HG02642 (cell line): ENCODE measurements around the gene EFNA2.
"Not testable (repeated sequence)": the region's sequence is repeated elsewhere in the genome, so short reads cannot be mapped to it uniquely, and the experiment has no call there.

Experiments used
- ATAC-seq: cut with Tn5 transposase; IDR thresholded peaks from one replicate; pipeline ENCODE4 v1.9.1; 2021; ENCODE audit warnings: mild to moderate bottlenecking; ENCODE audit not compliant: unreplicated experiment, poor library complexity

The EFNA2 gene

GRCh38 chr19:1312767-1313694 lies 27.4 kb downstream of the EFNA2 start:
- ATAC-seq: no peak

- ATAC-seq: no peak
Observed at GRCh38 chr19:1313695-1314613, 28.3 kb downstream of the EFNA2 start.

DNA sequence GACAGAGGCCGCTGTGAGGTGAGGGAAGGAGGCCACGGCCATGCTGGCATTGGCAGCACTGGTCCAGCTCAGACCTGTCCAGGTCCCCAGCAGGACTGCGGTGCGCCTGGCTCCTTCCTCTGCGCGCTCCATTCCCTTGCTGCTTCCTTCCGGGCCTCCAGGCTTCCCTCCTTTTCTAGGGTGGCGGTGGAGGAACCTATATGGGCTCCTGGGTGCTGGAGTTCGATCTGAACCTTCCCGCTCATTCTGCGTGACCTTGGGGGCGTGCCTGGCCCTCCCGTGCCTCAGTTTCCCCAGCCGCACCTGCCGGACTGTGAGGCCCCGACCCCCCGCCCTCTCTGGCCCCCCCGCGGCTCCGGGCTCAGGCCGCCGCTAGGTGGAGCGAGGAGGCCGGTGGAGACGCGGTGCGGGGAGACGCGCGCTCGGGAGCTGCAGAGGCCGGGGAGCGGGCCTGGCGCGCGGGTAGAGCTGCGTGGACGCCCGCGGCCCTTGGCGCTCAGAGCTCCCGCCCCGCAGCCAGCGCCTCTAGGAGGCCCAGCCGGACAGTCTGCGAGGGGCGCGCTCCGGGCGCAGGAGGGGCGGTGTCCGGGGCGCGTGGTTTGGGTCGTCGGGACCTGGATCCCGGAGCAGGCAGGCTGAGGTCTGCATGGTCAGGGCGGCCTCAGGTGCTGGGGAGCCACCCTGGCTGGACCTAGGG lies 29.9 kb downstream of the EFNA2 start:
- no peak for ATAC-seq

GRCh38 chr19:1316466-1316865 lies 30.8 kb downstream of the EFNA2 start:
- no peak for ATAC-seq

DNA sequence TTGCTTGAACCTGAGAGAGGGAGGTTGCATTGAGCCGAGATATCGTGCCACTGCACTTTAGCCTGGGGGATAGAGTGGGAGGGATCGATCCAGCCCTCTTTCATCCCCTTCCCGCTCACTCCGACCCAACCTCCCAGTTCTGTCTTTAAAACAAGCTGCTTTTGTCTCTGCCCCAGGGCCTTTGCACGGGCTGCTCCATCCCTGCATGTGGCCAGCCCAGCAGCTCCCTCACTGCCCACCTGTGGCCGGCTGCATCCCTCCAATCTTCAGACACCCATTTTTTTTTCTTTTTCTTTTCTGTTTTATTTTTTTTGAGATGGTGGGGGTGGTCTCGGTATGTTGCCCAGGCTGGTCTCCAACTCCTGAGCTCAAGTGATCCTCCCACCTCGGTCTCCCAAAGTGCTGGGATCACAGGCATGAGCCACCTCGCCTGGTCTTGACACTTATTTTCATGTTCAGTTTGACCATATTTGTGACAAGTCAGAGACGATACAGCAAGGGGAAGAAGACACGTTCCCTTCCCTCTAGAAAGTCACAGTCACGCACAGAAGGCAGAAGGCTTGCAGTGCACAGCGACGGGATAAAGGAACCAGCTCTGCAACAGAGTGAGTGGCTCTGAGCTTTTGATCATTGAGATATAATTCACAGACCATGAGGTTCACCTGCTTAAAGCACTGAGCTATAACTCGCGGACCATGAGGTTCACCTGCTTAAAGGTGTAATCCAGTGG lies 31.8 kb downstream of the EFNA2 start:
- no peak for ATAC-seq

DNA sequence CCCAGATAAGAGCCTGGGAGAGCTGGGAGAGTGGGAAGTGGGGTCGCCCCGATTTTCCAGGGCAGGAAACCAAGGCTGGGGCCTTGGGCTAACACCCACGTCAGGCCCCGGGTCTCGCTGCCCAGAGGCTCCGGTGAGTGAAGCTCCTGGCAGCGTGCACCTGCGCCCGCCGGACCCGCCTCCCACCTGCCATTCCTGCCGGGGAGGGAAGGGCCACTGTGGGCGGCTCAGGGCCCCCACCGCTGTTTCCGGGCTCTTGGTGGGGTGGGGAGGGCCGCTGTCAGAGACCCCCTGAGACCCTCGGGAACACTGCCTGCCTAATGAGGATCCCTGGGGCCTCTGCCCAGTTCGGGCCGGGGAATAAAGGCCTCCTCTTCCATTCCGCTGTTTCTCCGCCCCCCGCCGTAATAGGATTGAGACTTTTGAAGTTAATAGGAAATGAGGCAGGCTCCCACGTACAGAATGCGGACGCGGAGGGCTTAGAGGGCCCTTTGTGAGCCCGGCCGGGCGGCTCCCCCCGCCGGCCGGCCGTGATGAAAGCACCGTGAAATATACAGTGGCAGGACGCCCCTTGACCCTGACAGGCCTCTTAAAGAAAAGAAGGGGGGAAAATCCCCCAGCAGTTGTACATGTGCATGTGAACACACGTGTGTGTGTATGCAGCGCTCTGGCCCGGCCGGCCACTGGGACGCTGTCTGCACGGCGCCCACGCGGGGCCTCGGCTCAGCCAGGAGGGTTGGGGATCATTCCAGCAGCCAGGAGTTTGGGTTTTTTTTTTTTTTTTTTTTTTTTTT lies 33.2 kb downstream of the EFNA2 start:
- ATAC-seq: no peak

DNA sequence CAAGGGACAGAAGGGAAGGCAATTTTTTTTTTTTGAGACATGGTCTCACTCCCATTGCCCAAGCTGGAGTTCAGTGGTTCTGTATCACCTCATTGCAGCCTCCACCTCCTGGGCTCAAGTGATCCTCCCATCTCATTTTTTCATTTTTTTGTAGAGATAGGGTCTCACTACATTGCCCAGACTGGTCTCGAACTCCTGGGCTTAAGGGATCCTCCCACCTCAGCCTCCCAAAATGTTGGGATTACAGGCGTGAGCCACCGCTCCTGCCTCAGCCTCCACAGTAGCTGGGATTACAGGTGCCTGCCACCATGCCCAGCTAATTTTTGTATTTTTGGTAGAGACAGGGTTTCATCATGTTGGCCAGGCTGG lies 34.6 kb downstream of the EFNA2 start:
- ATAC-seq: not testable (repeated sequence)

GRCh38 chr19:1321539-1321938 lies 35.9 kb downstream of the EFNA2 start:
- ATAC-seq: no peak

DNA sequence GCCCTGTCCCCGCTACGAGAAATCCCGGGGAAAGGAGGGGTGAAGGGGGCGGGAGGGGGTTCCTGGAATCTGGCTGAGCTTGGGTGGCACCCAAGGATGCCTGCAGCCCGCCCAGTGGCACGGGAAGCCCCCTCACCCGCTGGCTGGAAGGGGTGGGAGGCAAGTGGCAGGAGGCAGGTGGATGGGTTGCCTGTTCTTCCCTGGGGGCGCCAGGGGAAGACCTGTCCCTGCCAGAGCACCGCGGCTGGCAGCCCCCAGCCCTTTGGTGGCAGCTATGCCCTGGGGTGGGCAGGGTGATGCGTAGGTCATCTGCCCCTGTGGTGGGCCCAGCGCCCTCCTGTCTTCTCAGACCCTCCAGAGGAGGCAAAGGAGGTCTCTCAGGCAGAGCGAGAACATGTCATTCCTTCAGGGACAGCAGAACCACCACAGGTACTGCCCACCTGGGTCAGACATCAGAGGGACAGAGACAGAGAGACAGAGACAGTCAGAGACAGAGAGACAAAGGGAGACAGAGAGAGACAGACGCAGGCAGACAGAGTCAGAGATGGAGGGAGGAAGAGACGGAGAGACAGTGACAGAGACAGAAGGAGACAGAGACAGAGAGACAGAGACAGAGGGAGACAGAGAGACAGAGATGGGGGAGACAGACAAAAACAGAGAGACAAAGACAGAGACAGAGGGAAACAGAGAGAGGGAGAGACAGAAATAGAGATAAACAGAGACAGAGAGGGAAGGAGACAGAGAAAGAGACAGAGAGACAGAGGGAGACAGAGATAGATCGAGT lies 36.7 kb downstream of the EFNA2 start:
- no peak for ATAC-seq

- ATAC-seq: no peak
Observed at GRCh38 chr19:1324249-1324805, 38.7 kb downstream of the EFNA2 start.

DNA sequence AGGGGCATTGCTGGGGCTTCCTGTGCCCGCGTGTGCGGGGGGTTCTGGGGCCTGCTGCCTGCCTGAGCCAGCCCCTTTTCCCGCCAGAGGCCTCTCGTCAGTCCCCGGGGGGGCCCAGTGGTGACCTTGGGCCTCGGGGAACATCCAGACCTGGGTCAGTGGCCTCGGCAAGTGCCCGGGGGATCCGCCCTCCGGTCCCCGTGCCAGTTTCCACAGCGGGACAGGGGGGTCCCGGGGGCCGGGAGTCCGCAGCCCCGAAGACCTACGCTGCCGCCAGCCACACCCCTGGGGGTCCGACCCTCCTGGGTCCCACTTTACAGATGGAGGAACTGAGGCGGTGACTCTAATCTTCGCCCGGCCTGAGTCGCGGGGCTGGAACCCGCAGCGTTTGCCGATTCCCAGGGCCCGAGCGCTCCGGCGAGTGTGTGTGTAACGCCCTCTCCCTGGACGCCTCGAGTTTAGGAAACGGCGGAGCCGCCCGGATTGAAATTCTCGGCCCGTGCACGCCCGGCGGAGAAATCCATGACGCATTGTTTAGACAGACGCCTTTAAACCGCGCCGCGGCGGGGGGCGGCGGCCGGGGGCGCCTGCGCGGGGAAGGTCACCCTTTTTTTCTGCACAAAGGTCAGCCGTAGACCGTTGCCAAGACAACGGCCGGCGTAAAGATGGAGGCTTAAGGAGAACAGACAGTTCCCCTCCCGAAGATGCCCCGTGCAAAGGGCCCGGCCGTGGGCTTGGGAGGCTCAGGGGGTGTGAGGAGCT lies 39.3 kb downstream of the EFNA2 start:
- ATAC-seq: no peak

DNA sequence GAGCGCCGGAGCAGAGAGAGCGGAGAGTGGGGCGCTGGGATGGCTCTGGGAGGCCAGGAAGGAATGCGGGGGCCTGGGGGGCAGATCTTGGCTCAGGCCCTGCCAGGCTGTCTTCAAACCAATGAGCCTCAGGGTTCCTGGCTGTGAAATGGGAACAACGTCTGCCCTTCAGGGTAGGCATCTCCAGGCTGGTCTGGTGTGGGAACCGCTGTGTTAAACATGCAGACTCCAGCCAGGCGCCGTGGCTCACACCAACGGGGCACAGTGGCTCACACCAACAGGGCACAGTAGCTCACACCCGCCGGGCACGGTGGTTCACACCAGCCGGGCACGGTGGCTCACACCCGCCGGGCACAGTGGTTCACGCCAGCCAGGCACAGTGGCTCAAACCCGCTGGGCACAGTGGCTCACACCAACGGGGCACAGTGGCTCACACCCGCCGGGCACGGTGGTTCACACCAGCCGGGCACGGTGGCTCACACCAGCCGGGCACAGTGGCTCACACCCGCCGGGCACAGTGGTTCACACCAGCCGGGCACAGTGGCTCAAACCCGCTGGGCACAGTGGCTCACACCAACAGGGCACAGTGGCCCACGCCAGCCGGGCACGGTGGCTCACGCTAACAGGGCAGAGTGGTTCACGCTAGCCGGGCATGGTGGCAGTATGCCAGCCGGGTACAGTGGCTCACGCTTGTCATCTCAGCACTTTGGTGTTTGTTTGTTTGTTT lies 40.1 kb downstream of the EFNA2 start:
- no peak for ATAC-seq

DNA sequence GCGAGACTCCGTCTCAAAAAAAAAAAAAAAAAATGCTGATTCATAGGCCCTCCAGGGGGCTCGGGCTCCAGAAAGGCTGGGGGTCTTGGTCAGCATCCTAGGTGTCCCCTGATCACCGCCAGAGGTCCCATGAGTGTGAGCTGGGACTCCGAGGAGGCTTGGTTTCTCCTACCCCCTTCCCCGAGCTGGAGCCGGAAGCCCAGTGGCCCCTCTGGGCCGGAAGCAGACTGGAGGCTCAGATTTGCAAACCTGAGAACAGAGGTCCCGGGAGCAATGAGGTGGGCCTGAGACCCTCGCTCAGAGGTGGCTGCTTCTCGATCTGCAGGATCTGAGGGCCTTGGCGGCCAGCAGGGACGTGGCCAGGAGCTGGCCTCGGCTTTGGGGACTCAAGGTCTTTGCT lies 41.5 kb downstream of the EFNA2 start:
- no peak for ATAC-seq

DNA sequence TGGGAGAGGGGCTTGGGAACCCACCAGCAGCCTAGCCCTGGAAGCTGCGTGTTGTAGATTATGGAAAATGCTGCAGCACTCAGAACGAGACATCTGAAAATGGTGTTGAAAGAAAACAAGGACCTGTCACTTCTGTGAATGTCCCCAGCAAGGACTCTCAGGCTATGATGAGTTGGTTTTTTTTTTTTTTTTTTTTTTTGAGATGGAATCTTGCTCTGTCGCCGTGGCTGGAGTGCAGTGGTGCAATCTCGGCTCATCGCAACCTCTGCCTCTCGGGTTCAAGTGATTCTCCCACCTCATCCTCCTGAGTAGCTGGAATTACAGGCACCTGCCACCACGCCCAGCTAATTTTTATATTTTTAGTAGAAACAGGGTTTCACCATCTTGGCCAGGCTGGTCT lies 46.5 kb downstream of the EFNA2 start:
- not testable (repeated sequence) for ATAC-seq

GRCh38 chr19:1336079-1336684 lies 50.5 kb downstream of the EFNA2 start:
- no peak for ATAC-seq

GRCh38 chr19:1340681-1341469 lies 55.2 kb downstream of the EFNA2 start:
- ATAC-seq: no peak
